Neural cell (in vitro differentiated cells): ENCODE data around the gene CTTNBP2NL.

Experiments
- REST ChIP-seq: IDR thresholded peaks from 2 replicates; pipeline ENCODE4 v1.6.1; 2012; ENCODE audit warnings: borderline replicate concordance
- TAF1 ChIP-seq: IDR thresholded peaks from 2 replicates; pipeline ENCODE4 v1.6.1; 2012; ENCODE audit warnings: low read depth

GRCh38 chr1:112508278-112509004 is 112.4 kb downstream of the CTTNBP2NL start, which contains the start of gene WNT2B:
- TF ChIP-seq TAF1 (no peak), REST (no peak)
